Esophagus muscularis mucosa (tissue), 4 donors: Measurements from ENCODE around the gene IGSF5. TPM values are rescaled to one million over a fixed set of nuclear protein-coding genes. Genes with fewer than 3 reads are reported as not detected.
A peak's percentile ranks its signal among the peaks of the same experiment; 100 is the strongest.

Experiments used
- DNase-seq: peaks from one replicate; pipeline ENCODE4 v3.0.0-alpha.2; 2017; ENCODE audit errors: extremely low spot score
- H3K27ac ChIP-seq, 4 donors: fragments of 200-600 bp; sonication (generic); replicated peaks in 1 of 4; 1 replicate in 3 of 4; 2 replicates in 1 of 4; pipeline ENCODE4 v1.5.1; 2016 to 2019; ENCODE audit warnings: mild to moderate bottlenecking in 1 of 4
- H3K27me3 ChIP-seq, 4 donors: fragments of 200-600 bp; sonication (generic); one replicate each; pipeline versions ENCODE4 v1.5.1 to v1.6.0; 2016 to 2019
- H3K36me3 ChIP-seq, 4 donors: fragments of 200-600 bp; sonication (generic); one replicate each; pipeline ENCODE4 v1.5.1; 2016 to 2019
- H3K4me1 ChIP-seq, 4 donors: fragments of 200-600 bp; sonication (generic); one replicate each; pipeline ENCODE4 v1.5.1; 2016 to 2019
- H3K4me3 ChIP-seq, 4 donors: fragments of 200-600 bp; sonication (generic); 1 replicate in 2 of 4; 2 replicates in 2 of 4; pipeline ENCODE4 v1.5.1; 2016 to 2019; ENCODE audit warnings: mild to moderate bottlenecking in 4 of 4, moderate library complexity in 1 of 4
- H3K9me3 ChIP-seq, 4 donors: fragments of 200-600 bp; sonication (generic); 1 replicate in 3 of 4; 2 replicates in 1 of 4; pipeline ENCODE4 v1.5.1; 2016 to 2019
- EP300 ChIP-seq: sonication (generic); formaldehyde crosslinking; IDR thresholded peaks from one replicate; pipeline ENCODE4 v1.6.1; 2017; ENCODE audit warnings: antibody characterized with exemption
- POLR2A ChIP-seq: fragments of 450-650 bp; IDR thresholded peaks from one replicate; pipeline ENCODE4 v1.6.1; 2017; ENCODE audit warnings: antibody characterized with exemption, moderate library complexity, mild to moderate bottlenecking, low read depth
- POLR2AphosphoS5 ChIP-seq, 2 donors: sonication (generic); formaldehyde crosslinking; IDR thresholded peaks; one replicate each; pipeline ENCODE4 v1.6.1; 2017; ENCODE audit warnings: antibody characterized with exemption in 2 of 2
- WGBS: methylation state at CpG from one replicate; pipeline ENCODE4 v1.1.5; 2018; 5-methylcytosine and 5-hydroxymethylcytosine counted together
- intact Hi-C: fragments of 100-400 bp; cut with DNase I; formaldehyde crosslinking; loops from one replicate; pipeline ENCODE4 v1.15.1; 2023
- total RNA-seq, 4 donors: library from RNA; depleted of rRNA; stranded (reverse); fragments of >200 nt; gene quantifications; one replicate each; pipeline versions ENCODE4 v1.1.0 to v1.2.1, GENCODE V29; 2016
- TF ChIP-seq, protein P1 (sequence below), 3 experiments: fragments of 200-600 bp in 2 of 3; fragments of 450-650 bp in 1 of 3; sonication (generic) in 2 of 3; IDR thresholded peaks; one replicate each; pipeline ENCODE4 v1.5.1; 2017 to 2019; ENCODE audit warnings: antibody characterized with exemption in 3 of 3, mild to moderate bottlenecking in 2 of 3, moderate library complexity in 1 of 3

IGSF5 gene
- total RNA-seq, 4 donors from 2014 or later = not detected

DNA sequence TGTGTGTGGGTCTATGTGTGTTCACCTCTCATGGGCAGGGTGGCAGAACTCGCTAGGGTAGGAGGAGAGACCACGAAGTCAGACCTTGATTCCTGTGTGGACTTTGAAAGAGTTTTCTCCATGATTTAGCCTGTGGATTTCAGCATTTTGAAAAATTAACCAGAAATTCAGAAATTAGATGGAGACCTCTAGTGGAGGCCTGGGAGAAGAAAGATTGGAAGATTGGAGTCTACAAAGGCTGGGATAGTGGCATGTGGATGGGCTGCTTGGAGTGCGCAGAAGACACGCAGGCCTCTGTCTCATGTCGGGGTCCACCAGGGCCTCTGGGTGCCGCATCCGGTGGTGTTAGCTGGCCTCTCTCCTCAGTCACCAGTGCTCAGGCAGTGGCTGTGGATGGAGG lies 18.9 kb upstream of the IGSF5 start:
- TF ChIP-seq, protein P1, sequence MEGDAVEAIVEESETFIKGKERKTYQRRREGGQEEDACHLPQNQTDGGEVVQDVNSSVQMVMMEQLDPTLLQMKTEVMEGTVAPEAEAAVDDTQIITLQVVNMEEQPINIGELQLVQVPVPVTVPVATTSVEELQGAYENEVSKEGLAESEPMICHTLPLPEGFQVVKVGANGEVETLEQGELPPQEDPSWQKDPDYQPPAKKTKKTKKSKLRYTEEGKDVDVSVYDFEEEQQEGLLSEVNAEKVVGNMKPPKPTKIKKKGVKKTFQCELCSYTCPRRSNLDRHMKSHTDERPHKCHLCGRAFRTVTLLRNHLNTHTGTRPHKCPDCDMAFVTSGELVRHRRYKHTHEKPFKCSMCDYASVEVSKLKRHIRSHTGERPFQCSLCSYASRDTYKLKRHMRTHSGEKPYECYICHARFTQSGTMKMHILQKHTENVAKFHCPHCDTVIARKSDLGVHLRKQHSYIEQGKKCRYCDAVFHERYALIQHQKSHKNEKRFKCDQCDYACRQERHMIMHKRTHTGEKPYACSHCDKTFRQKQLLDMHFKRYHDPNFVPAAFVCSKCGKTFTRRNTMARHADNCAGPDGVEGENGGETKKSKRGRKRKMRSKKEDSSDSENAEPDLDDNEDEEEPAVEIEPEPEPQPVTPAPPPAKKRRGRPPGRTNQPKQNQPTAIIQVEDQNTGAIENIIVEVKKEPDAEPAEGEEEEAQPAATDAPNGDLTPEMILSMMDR (IDR thresholded peaks at IDR 0.05) = no peak
- TF ChIP-seq EP300 (no peak), POLR2AphosphoS5 (IDR thresholded peaks at IDR 0.05) (no peak), POLR2A (no peak)
- H3K36me3 ChIP-seq = no peaks in the 10 kb centered on the region
- peaks cover 0 to 9% (median 3%) of the 10 kb centered on the region in 4 donors for H3K4me1 ChIP-seq
- WGBS = 90% methylated on average over 7 of the region's 7 CpGs
- no peak overlapping the region for H3K4me3 ChIP-seq
- no peak overlapping the region for H3K27ac ChIP-seq
- DNase-seq = no peak
- peaks cover 0 to 3% (median 0%) of the 10 kb centered on the region in 4 donors for H3K9me3 ChIP-seq
- intact Hi-C loops = no loop called here
- H3K27me3 ChIP-seq = no peaks in the 10 kb centered on the region

DNA sequence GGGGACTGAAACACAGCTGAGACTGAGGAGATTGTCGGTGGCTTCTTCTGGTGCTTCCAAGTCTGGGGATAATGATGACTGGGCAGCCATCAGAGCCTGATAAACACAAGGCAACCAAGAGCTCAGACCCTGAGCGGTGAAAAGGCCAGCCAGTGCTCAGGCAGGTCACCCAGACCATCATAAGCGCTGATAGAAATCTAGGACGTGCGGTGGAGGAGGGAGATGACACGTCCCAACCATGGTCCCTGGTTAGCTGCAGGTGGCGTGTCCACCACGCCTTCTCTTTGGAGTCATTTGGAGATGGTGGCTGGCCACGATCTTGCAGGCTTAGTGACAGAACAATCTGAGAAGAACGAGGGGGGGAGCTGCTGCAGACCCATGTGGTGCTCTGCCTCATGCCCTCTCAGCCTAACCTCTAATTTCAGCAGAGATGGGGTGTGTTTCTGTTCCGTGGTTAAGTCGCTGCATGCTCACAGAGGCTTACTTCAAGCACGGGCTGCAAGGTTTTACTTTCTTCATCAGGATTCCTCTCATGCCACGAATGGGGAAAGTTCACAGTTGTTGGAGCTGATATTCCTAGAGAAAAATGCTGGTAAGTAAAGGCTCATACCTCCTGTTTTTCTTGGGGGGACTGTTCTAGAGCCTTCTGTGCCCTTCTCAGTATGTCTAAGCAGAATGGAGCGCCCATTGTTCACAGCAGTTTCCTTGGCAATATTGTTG lies 17.4 kb upstream of the IGSF5 start:
- intact Hi-C loops = no loop called here
- WGBS = 87% methylated on average over 14 of the region's 15 CpGs
- TF ChIP-seq POLR2AphosphoS5 (IDR thresholded peaks at IDR 0.05) (no peak), POLR2A (no peak), EP300 (no peak)
- TF ChIP-seq, protein P1 (IDR thresholded peaks at IDR 0.05) = no peak
- Histone ChIP-seq H3K36me3 (no peaks in the 10 kb centered on the region), H3K9me3 (peaks cover 0 to 4% (median 2%) of the 10 kb centered on the region in 4 donors), H3K4me3 (no peak overlapping the region), H3K27ac (no peak overlapping the region), H3K4me1 (peaks cover 0 to 9% (median 3%) of the 10 kb centered on the region in 4 donors), H3K27me3 (no peaks in the 10 kb centered on the region)
- DNase-seq = no peak

DNA sequence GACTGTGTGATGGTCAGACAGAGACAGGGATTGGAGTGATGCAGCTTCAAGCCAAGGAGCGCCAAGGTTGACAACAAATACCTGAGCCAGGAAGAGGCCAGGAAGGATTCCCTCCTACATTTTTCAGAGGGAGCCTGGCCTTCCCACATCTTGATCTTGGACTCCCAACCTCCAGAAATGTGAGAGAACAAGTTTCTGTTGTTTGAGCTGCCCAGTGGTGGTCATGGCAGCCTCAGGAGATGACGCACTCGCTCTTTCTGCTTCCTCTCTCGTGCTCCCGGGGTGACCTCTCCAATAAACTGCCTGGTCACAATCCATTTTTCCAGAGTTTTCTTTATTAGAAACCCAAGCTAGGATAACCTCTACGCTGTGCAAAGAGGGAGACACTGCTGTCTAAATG lies 16.6 kb upstream of the IGSF5 start:
- no peak for DNase-seq
- Histone ChIP-seq H3K27me3 (no peaks in the 10 kb centered on the region), H3K36me3 (no peaks in the 10 kb centered on the region), H3K9me3 (peaks cover 0 to 4% (median 0%) of the 10 kb centered on the region in 4 donors), H3K27ac (no peak overlapping the region), H3K4me1 (peaks cover 0 to 9% (median 3%) of the 10 kb centered on the region in 4 donors), H3K4me3 (no peak overlapping the region)
- TF ChIP-seq POLR2A (no peak), POLR2AphosphoS5 (IDR thresholded peaks at IDR 0.05) (no peak), EP300 (no peak)
- TF ChIP-seq, protein P1 (IDR thresholded peaks at IDR 0.05) = no peak
- intact Hi-C loops = no loop called here
- WGBS = 87% methylated on average over 6 of the region's 6 CpGs

DNA sequence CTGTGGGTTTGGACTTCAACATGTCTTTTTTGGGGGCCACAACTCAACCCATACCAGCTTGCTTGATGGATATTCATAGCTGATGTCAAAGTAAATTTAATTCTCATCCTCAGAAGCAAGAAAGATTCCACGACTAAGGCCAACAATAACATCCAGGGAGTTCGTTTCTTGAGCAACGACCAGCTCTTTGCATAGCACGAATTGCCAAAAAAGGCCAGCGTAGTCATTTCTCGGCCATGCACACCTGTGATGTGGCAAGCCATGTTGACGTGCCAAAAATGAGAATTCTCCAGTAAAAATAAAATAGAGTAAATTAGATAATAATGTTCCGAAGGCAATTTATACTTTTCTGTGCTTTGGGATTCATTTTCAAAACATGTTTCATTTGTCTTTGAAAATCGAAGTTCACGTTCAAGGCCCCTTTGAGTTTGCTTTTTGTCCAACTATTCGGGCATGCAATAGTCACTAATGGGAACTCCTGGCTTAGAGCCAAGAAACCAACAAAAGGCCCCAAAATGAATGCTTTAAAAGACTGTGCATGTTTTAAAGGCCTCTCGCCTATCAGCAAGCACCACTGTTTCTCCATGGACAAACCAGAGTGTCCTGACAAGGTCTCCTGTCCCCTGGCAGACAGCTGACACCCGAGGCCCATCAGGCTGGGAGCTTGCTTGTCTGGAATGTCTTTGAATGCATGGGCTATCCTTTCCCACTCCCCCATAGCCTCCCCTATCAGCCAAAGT lies 14.4 kb upstream of the IGSF5 start:
- H3K27ac ChIP-seq = peak overlapping the region; percentile 50 to 74 (median 70)
- TF ChIP-seq EP300 (peak; percentile 49), POLR2A (no peak), POLR2AphosphoS5 (IDR thresholded peaks at IDR 0.05) (peak; percentile 72 to 73)
- no peaks in the 10 kb centered on the region for H3K36me3 ChIP-seq
- peaks cover 0 to 9% (median 3%) of the 10 kb centered on the region in 4 donors for H3K4me1 ChIP-seq
- no peak for DNase-seq
- H3K27me3 ChIP-seq = no peaks in the 10 kb centered on the region
- intact Hi-C loops = no loop called here
- 54% methylated on average over 13 of the region's 13 CpGs for WGBS
- H3K9me3 ChIP-seq = peaks cover 0 to 4% (median 0%) of the 10 kb centered on the region in 4 donors
- H3K4me3 ChIP-seq = no peak overlapping the region

DNA sequence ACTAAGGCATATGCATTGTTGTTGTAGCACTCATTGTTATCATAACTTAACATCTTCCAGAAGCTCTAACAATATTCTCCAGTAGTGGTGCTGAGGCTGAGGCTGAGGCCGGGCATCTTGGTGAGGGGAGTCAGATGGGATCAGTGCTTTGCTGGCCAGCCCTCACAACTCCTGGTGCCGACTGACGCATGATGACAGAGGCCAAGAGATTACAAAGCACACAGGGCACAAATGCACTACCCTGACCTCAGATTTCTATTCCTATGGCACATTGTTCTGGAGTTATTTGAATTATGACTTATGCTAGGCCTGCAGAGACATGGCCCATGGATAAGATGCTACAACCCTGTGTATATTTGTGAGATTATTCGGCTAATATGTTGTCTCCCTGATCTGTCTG lies 8.3 kb upstream of the IGSF5 start:
- intact Hi-C loops = no loop called here

More for the DNA sequence above, 8.3 kb upstream of the IGSF5 start:
- no peaks in the 10 kb centered on the region for H3K36me3 ChIP-seq
- H3K4me3 ChIP-seq = no peak overlapping the region
- H3K27me3 ChIP-seq = no peaks in the 10 kb centered on the region
- H3K27ac ChIP-seq = no peak overlapping the region
- 89% methylated on average over 4 of the region's 4 CpGs for WGBS
- no peak for DNase-seq
- H3K9me3 ChIP-seq = peaks cover 0 to 3% (median 0%) of the 10 kb centered on the region in 4 donors
- TF ChIP-seq EP300 (no peak), POLR2AphosphoS5 (IDR thresholded peaks at IDR 0.05) (no peak), POLR2A (no peak)
- TF ChIP-seq, protein P1 (IDR thresholded peaks at IDR 0.05) = no peak
- no peaks in the 10 kb centered on the region for H3K4me1 ChIP-seq
